Activated naive CD8-positive, alpha-beta T cell treated with anti-CD3 and anti-CD28 coated beads, Interleukin-2, amount 50 U/mL, for 16 hours (primary cell): ENCODE measurements around the gene SEMA4D.

Experiments used
- DNase-seq: peaks from one replicate; pipeline ENCODE4 v3.0.0-alpha.2; 2020; ENCODE audit warnings: low read depth, low spot score

The SEMA4D gene

DNA sequence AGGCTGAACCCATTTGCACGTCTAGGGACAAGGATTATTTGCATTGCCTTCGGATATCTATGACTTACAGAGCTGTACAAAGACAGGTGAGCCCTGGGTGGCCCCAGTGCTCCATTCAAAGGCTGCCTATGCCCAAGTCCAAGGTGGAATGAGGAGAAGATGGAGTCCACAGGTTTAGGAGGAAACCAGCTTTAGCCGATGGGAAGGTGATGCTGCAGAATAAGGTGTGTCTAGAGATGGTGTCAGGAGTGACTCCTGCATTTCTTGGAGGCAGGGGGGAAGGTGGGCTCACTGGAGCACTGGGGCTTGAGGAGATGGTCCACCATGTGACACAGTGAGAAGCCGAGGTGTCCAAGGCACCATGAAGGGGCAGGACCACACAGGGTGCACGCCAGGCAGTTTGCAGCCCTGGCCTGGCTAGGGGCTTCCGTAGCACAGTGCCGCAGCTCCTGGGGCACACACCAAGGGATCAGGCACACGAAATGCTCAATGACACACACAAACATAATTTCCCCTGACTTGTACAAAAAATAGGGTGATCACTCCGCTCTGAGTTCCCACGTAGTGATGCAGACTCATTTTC is 32.1 kb downstream of the SEMA4D start:
- no peak for DNase-seq

DNA sequence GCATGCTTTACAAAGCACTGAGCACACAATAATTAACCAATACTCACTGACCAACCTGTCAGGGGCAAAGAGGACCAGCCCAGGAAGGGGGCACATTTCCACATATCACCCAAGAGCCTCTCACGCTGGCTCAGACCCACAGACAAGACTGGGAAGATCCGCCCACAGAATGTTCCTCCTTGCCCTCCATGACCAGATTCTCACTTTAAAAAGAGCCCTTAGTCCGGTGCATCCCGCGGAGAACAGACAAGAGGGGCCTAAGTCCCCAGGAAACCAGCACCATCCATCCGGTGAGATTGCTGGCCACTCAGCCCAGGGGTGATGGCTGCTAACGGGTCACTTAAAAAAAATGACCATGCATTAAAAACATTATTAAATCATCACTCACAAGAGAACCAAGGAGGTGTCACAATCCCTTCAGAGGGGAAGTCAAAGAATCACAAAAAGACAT is 32.9 kb downstream of the SEMA4D start:
- no peak for DNase-seq

DNA sequence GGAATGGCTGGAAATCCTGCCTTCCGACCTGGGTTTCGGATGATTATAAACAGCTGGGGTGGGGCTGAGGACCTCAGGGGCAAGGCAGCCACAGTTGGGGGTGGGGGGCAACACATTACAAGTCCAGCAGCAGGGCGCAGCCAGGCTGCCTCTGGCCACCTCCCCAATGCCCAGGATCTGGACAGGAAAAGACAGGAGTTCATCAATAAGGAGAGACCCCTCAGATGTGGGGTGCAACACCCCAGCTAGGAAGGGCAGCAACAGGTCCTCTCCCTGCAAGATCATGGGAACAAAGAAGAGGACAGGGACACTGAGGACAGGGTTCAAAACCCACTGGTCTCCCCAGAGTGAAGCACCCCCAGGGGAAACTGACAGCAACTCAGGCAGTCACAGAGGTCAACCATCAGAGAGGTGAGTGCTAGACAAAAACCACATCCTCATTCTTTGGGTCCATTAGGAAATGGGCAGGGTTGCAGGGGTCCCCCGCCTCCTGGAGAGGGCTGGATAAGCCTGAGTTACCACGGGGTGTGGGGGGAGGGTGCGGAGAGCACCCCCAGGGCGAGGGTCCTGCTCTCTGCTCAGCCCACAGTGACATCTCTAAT is 33.5 kb downstream of the SEMA4D start:
- no peak for DNase-seq

DNA sequence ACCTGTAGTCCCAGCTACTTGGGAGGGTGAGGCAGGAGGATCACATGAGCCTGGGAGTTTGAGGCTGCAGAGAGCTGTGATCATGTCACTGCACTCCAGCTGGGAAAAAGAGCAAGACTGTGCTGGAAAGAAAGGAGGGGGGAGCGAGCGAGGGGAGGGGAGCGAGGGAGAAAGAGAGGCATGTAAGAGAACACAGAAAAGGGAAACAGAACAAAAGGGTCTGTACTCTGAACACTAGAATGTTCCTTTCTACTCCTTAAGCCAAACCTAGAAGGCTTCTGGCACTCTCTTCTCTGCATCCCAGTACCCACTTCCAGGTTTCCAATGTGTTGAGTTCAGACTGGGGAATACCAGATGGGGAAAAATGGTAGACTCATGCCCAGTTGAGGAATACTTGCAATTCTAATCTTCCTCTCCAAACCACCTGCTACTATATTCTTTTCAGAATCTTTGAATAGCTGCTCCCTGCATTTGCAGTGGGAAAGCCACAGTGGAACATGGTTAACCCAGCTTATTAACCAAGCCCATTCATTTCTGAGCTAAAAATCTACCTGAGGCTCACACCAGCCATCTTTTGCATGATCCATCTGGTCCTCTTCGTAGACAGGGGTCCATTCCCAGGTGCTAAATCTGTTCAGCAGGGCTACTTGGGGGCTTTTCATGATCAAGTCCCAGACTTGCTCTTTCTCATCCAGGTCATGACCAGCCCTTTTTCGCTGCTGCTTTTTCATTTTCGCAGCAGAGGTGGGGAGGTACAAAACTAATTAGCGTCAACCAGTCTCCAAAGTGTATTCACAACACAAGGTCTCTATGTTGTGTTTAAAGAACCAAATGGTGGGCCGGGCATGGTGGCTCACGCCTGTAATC is 34.9 kb downstream of the SEMA4D start:
- DNase-seq, result no peak

DNA sequence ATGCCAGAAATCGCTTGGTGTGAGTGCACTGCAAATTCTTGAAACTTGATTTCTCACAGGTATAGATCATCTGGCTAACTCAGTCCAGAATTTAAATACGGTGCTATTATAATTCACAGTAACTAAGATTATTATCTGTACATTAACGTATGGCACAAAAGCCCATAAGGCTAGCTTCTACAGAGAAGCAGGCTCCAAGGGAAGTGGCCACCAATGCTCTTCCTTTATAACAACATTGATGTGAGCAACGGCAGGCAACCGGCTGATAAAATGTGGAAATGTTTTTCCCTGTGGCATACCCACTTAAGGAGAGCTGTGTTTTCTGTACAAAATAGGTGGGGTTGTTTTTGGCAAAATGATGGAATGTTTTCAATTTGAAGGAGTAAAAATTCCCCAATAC is 35.7 kb downstream of the SEMA4D start:
- DNase-seq, result no peak

DNA sequence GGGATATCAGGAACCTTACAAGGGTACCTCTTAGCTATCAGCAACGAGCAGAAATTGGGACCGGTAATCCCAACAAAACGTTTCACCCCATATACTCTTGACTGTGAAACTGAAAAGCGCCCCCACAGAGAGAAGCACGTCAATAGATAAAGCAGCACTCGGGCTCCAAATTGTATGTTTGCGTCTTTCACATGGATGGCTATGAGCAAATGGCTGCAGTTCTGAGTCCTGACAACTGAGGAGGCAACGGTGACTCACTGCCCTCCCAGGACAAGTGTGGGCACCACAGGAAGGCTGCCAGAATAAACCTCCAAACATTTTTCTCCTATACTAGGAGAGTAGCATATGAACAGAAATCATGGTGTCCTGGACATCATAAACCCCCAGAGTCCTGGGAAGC is 36.6 kb downstream of the SEMA4D start:
- no peak for DNase-seq

DNA sequence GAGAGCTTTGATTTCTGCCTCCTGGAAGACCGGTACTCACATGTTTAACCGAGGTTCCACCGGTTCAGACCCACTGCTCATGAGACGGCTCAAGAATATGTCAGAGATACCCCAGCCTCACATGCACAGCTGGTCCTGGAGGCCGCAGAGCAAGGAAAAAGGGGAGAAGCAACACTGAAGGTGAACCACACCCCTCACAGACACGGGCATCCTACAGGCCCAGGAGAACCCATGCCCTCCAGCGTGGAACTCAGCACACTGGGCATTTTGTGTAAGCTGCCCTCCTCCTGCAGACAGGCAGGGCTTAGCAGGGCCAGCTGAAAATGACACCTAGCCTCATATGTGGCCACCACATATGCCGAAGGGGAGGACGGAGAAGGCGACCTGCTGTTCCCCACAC is 37.4 kb downstream of the SEMA4D start:
- no peak for DNase-seq

DNA sequence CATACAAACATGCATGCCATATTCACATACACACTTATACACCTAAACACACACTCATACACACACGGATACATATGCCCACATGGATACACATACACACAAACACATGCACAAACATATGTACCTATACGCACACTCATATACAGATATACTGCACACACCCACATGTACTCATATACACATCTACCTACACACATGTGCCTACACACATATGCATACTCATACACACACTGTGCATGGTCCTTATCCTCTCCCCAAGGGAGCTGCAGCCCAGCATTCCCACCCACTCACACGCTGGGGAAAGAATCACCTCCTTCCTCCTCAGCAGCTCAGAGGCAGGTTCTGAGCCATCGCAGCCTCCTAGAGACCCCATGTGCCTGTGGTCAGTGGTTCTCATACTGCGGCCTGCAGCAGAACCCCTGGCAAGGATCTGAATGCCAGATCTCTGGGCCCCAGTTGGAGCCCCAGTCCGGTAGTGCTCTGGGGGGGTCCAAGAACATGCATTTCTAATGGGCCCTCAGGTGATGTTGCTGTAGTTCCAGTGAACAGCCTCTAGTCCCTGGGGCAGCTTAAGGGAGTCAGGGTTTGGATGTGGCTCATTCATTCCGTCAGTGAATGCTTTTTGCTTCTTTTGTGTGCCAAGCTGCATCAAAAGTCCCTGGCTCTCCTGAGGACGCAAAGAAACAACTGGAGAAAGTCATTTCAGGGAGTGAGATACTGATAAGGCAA is 39.0 kb downstream of the SEMA4D start:
- no peak for DNase-seq

DNA sequence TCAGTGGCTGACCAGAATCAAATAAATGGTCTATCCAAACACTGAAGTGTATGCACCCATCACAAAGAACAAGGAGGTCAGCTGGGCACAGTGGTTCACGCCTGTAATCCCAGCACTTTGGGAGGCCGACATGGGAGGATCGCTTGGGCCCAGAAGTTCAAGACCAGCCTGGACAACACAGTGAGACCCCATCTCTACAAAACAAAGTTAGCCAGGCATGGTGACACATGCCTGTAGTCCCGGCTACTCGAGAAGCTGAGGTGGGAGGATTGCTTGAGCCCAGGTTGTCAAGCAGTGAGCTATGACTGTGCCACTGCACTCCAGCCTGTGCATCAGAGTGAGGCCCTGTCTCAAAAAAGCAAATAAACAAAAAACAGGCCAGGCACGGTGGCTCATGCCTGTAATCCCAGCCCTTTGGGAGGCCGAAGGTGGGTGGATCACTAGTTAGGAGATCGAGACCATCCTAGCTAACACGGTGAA is 40.5 kb downstream of the SEMA4D start:
- no peak for DNase-seq

DNA sequence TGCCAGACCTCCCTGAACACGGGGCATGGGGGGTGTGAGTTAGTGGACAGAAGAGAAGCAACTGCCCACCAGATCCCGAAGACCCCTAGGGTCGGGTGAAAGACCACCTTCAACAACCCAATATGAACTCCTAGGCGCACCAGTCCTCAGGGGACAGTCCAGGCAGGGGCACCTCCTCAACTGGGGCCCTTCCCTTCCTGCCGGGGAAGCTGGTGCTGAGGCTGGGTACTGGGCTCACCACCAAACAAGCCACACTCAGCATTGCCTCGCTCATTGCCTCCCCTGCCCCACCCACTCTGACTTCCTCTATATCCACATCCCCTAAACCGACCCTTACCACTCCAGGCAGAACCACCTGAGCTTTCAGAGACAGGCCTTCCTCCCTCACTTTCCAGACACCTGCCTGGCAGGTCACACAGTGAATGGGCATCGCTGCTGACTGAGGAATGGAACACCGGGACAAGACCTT is 42.5 kb downstream of the SEMA4D start:
- no peak for DNase-seq

DNA sequence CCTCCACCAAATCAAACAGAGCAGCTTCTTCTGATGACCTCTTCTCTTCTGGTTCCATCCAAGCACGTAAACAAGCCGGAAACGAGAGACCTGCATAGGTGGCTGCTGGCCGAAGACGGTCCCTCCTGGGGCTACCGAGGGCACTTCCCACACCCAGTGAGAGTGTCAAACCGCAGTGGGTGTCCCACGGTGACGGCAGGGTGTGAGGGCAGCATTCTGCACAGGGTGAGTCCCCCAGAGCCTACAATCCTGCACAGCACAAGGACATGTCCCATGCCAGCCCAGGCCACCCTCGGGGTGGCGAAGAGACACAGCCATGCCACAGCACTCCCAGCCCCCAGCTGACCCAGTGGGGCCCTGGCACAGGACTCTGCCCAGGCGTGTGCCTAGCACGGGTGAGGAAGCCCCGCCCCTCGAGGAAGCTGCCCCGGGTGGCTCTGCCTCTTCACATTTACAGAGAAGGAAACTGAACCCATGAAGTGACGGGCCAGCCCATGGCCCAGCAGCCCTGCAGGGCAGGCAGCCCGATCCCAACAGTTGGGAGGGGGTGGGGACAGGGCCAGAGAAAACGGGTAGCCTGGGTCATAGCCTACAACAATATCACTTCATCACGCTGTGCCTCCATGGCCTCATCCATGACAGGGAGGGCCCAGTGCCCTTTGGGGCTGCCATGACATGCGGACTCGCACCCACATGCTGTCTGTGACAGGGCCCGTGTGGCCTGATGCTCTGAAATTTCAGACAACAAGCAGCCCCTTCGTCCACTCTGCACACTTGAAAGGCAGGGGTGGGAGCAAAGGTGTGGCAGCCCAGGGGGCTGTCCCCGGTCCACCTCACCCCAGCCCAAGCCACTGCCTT is 43.2 kb downstream of the SEMA4D start:
- no peak for DNase-seq

DNA sequence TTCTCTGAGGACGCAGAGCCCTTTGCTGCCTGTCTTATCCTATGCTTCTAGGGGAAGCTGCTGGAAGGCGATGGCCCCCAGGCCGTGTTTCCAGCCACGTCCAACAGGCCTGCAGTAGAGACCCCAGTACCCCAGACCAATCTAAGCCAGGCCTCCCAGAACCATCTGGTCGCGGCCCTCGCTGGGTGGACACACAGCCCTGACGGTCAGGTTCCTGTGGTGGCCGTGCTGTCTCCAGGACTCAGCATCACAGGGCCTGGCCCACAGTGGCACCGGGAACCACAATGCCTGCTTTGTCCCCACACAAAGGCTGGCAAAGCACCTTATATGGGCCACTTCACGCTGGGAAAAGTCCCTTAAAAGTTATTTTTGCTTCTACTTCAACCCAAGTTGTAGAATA is 44.5 kb downstream of the SEMA4D start:
- no peak for DNase-seq

DNA sequence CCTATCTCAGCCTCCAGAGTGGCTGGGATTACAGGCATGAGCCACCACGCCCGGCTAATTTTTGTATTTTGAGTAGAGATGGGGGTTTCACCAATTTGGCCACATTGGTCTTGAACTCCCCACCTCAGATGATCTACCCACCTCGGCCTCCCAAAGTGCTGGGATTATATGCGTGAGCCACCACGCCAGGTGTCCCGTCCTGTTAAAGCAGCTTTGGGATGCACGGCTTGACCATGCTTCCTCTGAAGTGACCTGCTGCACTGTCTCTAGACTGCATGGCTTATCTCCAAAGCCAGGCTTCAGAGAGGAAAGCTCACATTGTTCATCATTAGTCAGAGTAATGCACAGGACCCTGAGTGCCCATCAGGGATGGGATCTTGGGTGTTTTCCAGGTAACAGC is 45.4 kb downstream of the SEMA4D start:
- DNase-seq, result no peak

DNA sequence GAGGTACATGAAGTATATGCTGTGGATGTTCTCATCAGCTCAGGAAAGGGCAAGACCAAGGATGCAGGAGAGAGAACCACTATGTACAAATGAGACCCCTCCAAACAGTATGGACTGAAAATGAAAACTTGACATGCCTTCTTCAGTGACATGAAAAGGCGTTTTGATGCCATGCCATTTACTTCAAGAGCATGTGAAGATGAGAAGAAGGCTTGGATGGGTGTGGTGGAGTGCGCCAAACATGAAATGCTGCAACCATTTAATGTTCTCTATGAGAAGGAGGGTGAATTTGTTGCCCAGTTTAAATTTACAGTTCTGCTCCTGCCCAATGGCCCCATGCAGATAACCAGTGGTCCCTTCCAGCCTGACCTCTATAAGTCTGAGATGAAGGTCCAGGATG is 47.7 kb downstream of the SEMA4D start:
- no peak for DNase-seq

DNA sequence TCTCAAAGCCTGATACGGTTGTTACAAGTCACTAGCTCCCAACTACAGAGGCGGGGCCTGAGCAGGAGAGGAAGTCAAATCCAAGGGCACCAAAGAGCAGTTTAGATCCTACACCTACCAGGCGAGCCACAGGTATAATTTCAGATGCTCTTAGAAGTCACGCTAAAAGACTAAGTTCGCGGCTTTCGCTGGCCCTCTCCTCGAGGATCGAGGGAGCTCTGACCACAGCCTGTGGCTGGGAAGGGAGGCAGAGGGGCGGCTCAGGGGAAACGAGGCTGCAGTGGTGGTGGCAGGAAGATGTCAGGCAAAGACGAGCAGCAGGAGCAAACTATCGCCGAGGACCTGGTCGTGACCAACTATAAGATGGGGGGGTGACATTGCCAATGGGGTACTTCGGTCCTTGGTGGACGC is 48.6 kb downstream of the SEMA4D start:
- DNase-seq, result no peak

DNA sequence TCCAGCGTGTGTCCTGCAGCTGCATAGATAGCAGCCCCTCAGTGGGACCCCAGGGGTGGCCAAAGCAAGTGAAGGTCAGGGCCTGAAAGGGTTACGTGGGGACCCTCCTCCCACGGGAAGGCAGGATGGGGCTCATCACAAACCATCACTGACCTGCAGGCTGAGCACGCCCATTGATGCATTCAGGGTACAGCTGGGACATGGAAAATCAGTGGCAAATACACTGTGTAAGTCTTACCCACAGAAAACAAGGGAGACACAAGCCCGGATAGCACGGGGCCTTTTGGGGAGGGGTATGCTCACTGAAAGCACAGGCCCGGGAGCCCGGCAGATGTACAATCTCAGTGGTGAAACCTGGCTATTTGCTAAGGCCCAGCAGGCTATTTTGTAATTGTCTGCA is 49.1 kb downstream of the SEMA4D start:
- no peak for DNase-seq

DNA sequence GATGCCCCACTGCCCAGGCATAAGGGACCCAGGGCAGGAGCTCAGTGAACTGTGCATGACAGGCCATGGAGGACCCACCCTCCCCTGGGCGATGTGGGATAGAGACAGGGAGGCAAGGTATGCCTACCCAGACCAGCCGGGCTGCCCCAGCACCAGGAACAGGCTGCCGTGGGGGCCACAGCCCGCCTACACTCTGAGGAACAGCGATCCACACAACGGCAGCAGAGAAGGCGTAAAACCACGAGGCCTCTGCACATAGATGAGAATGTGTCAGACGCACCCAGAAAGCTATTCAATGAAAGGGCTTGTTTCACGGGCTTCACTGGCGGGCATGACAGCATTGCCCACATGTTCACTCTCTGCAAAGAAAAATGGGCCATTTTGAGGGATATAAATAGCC is 49.5 kb downstream of the SEMA4D start:
- peak; percentile 26 for DNase-seq

DNA sequence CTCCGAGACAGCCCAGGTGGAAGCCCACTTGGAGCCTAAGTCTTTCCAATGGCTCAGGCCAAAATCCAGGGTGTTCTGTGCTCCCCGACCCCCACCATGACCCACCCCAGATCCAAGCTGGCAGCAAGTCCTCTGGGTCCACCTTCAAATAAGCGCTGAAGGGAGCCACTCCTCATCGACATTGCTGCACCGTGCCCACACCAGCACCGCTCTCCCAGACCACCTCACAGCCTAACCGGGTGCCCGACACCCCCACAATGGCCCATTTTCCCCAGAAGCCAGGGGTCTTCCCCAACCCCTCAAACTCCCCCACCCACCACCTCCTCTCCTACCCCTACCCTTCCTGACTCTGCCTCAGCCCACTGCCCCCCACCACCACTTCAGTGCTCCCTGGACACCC is 50.5 kb downstream of the SEMA4D start:
- DNase-seq, result no peak

DNA sequence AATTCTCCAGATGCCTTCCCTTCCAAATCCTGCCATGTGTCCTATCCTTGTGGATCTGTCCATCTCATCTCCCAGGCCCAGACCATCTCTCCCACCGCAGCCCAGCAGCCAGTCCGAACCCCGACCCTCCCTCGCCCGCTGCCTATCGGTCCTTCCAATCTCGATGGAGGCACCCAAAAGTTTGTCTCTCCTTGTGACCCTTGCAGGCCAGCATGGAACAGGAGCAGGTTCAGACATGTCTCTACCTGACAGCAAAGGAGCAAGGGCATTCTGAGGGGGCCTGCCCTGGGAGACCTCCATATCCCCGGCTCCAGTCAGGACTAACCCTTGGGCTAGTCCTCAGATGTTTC is 51.0 kb downstream of the SEMA4D start:
- no peak for DNase-seq

DNA sequence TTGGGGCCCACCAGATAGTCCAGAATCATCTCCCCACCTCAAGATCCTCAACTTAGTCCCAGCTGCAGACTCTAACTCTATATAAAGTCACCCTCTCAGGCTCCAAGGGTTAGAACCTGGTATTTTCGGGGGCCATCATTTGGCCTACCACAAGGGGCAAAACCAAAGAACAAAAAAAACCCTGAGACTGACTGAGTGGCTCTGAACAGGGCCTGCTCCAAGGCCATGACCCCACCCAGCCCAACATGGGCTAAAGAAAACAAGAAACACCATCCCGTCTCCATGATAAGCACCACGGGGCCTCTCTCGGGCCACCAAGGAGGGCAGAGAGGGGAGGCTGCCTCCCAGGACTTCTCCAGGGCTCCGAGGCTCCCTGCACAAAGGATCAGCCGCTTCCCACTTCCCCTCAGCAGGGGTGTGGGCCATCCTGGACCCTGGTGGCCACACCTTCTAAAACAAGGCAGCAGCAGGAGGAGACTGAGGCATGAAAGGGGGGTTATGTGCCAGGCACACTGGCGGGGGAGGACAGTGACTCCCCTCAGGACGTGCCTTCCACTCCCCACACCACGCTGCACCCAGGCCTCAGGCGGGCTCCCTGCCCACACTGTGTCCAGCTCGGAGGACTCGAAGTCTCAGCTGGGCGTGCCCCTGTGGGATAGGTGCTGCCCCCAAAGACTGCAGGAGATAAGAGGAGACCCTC is 51.5 kb downstream of the SEMA4D start:
- DNase-seq, result no peak
